GM12892 (cell line): ENCODE measurements around the gene VASH1.

ENCODE experiments used
- DNase-seq: peaks from one replicate; pipeline ENCODE4 v3.0.0; 2011; ENCODE audit not compliant: insufficient read length
- FAIRE-seq: peaks from 2 replicates; lab custom pipeline; 2011; peaks lifted over from hg19 to GRCh38; lab: Jason Lieb, UNC
- POLR2A ChIP-seq: IDR thresholded peaks from 2 replicates; pipeline ENCODE4 v1.6.1; 2011; ENCODE audit warnings: low read depth, low read length, control low read depth
- POLR2AphosphoS5 ChIP-seq: IDR thresholded peaks from 2 replicates; pipeline ENCODE4 v1.6.1; 2011; ENCODE audit warnings: low read depth, low read length, control low read depth
- TAF1 ChIP-seq: IDR thresholded peaks from 2 replicates; pipeline ENCODE4 v1.6.1; 2011; ENCODE audit warnings: low read depth, mild to moderate bottlenecking, control low read depth, low read length, borderline replicate concordance

The VASH1 gene

GRCh38 chr14:76767681-76768656 lies 6.7 kb downstream of the VASH1 start:
- TF ChIP-seq POLR2A: no peak
- no peak for TF ChIP-seq POLR2AphosphoS5
- TF ChIP-seq TAF1: no peak
- peak; percentile 60 for DNase-seq
- peak; percentile 86 for FAIRE-seq

GRCh38 chr14:76768671-76769500 lies 7.6 kb downstream of the VASH1 start:
- DNase-seq: no peak
- peak; percentile 14 for FAIRE-seq
- no peak for TF ChIP-seq POLR2A
- TF ChIP-seq TAF1: no peak
- TF ChIP-seq POLR2AphosphoS5: no peak

- no peak for FAIRE-seq
- no peak for DNase-seq
- TF ChIP-seq TAF1: no peak
- TF ChIP-seq POLR2AphosphoS5: no peak
- no peak for TF ChIP-seq POLR2A
Measured at GRCh38 chr14:76769636-76770292, 8.5 kb downstream of the VASH1 start.

GRCh38 chr14:76770521-76771436 lies 9.5 kb downstream of the VASH1 start:
- no peak for FAIRE-seq
- TF ChIP-seq POLR2A (no peak), TAF1 (no peak), POLR2AphosphoS5 (no peak)
- DNase-seq: no peak

GRCh38 chr14:76771437-76771980 lies 10.2 kb downstream of the VASH1 start:
- TF ChIP-seq POLR2A (no peak), TAF1 (no peak), POLR2AphosphoS5 (no peak)
- no peak for FAIRE-seq
- DNase-seq: no peak

- TF ChIP-seq POLR2AphosphoS5 (no peak), POLR2A (no peak), TAF1 (no peak)
- DNase-seq: no peak
- no peak for FAIRE-seq
Measured at GRCh38 chr14:76772300-76773187, 11.3 kb downstream of the VASH1 start.

- FAIRE-seq: no peak
- DNase-seq: no peak
- TF ChIP-seq TAF1: no peak
- TF ChIP-seq POLR2AphosphoS5: no peak
- no peak for TF ChIP-seq POLR2A
Measured at GRCh38 chr14:76773188-76773885, 12.1 kb downstream of the VASH1 start.

GRCh38 chr14:76773956-76774820 lies 12.9 kb downstream of the VASH1 start:
- no peak for TF ChIP-seq POLR2A
- no peak for TF ChIP-seq POLR2AphosphoS5
- TF ChIP-seq TAF1: no peak
- no peak for FAIRE-seq
- DNase-seq: no peak
